ENCODE results near the gene TMEM43. TPM values are rescaled to one million over a fixed set of nuclear protein-coding genes. Genes with fewer than 3 reads are reported as not detected.

TMEM43 gene
- total RNA-seq, 1 donor, result 120 TPM

GRCh38 chr3:14123308-14124222 is 1.3 kb upstream of the TMEM43 start:
- no peak for DNase-seq (ENCODE audit: low read depth)
- TF ChIP-seq CTCF (IDR thresholded peaks at IDR 0.05; ENCODE audit: insufficient read depth, low read depth, low read length), result no peak
- peak overlapping the region; percentile 97 for H3K4me3 ChIP-seq (ENCODE audit: low read depth, low read length)

- peak overlapping the region; percentile 97 for H3K4me3 ChIP-seq (ENCODE audit: low read depth, low read length)
- TF ChIP-seq CTCF (IDR thresholded peaks at IDR 0.05; ENCODE audit: insufficient read depth, low read depth, low read length), result no peak
- DNase-seq (ENCODE audit: low read depth), result peak; percentile 43
These were observed 633 bp upstream of the TMEM43 start for GRCh38 chr3:14124223-14124614.

GRCh38 chr3:14125193-14126016 is 553 bp downstream of the TMEM43 start:
- peak overlapping the region; percentile 97 for H3K4me3 ChIP-seq (ENCODE audit: low read depth, low read length)
- TF ChIP-seq CTCF (IDR thresholded peaks at IDR 0.05; ENCODE audit: insufficient read depth, low read depth, low read length), result peak; percentile 15
- DNase-seq (ENCODE audit: low read depth), result peak; percentile 92

GRCh38 chr3:14126017-14126886 is 1.4 kb downstream of the TMEM43 start:
- no peak for DNase-seq (ENCODE audit: low read depth)
- peak overlapping the region; percentile 97 for H3K4me3 ChIP-seq (ENCODE audit: low read depth, low read length)
- TF ChIP-seq CTCF (IDR thresholded peaks at IDR 0.05; ENCODE audit: insufficient read depth, low read depth, low read length), result no peak

GRCh38 chr3:14126887-14127505 is 2.1 kb downstream of the TMEM43 start:
- H3K4me3 ChIP-seq (ENCODE audit: low read depth, low read length), result no peak overlapping the region
- no peak for DNase-seq (ENCODE audit: low read depth)
- no peak for TF ChIP-seq CTCF (IDR thresholded peaks at IDR 0.05; ENCODE audit: insufficient read depth, low read depth, low read length)
